GM06990 (cell line): ENCODE measurements around the gene TREM2.
"Not testable (repeated sequence)": the region's sequence is repeated elsewhere in the genome, so short reads cannot be mapped to it uniquely, and the experiment has no call there.

ENCODE experiments used
- DNase-seq: peaks from one replicate; pipeline ENCODE4 v3.0.0-alpha.2; 2011; ENCODE audit not compliant: insufficient read length; ENCODE audit errors: extremely low read depth
- H3K27me3 ChIP-seq: replicated peaks from 2 replicates; pipeline ENCODE4 v1.6.0; 2011; ENCODE audit warnings: low read length; ENCODE audit not compliant: control insufficient read depth, insufficient read depth
- H3K36me3 ChIP-seq: 2 replicates; pipeline ENCODE4 v1.5.1; 2011; ENCODE audit warnings: low read length; ENCODE audit not compliant: control insufficient read depth, insufficient read depth
- H3K4me3 ChIP-seq: replicated peaks from 2 replicates; pipeline ENCODE4 v1.5.1; 2011; ENCODE audit warnings: low read depth, mild to moderate bottlenecking, control low read depth, low read length
- CTCF ChIP-seq: IDR thresholded peaks from 2 replicates; pipeline ENCODE4 v1.5.1; 2011; ENCODE audit warnings: low read length, control low read depth, mild to moderate bottlenecking, inconsistent platforms; ENCODE audit not compliant: insufficient read depth, poor library complexity, severe bottlenecking

TREM2 gene

GRCh38 chr6:41193884-41194283, 31.0 kb upstream of the TREM2 start:
- no peak for TF ChIP-seq CTCF
- no peaks in the 10 kb centered on the region for H3K27me3 ChIP-seq
- DNase-seq = no peak

GRCh38 chr6:41193171-41193734, 30.3 kb upstream of the TREM2 start:
- no peak for TF ChIP-seq CTCF
- Histone ChIP-seq H3K4me3 (no peak overlapping the region), H3K36me3 (peaks cover 32% of the 10 kb centered on the region), H3K27me3 (no peaks in the 10 kb centered on the region)
- no peak for DNase-seq

More at GRCh38 chr6:41193884-41194283, 31.0 kb upstream of the TREM2 start:
- Histone ChIP-seq H3K4me3 (no peak overlapping the region), H3K36me3 (peaks cover 32% of the 10 kb centered on the region)

- Histone ChIP-seq H3K4me3 (no peak overlapping the region), H3K27me3 (no peaks in the 10 kb centered on the region), H3K36me3 (peaks cover 31% of the 10 kb centered on the region)
- DNase-seq = peak; percentile 37
- TF ChIP-seq CTCF = peak; percentile 65
Observed at GRCh38 chr6:41191569-41191968, 28.7 kb upstream of the TREM2 start.

GRCh38 chr6:41190791-41191190, 27.9 kb upstream of the TREM2 start:
- H3K27me3 ChIP-seq = no peaks in the 10 kb centered on the region

GRCh38 chr6:41189967-41190366, 27.1 kb upstream of the TREM2 start:
- no peak for DNase-seq
- H3K27me3 ChIP-seq = no peaks in the 10 kb centered on the region
- TF ChIP-seq CTCF = no peak
- no peak overlapping the region for H3K4me3 ChIP-seq
- H3K36me3 ChIP-seq = peaks cover 25% of the 10 kb centered on the region

More at GRCh38 chr6:41190791-41191190, 27.9 kb upstream of the TREM2 start:
- no peak for DNase-seq
- peaks cover 31% of the 10 kb centered on the region for H3K36me3 ChIP-seq
- no peak overlapping the region for H3K4me3 ChIP-seq
- TF ChIP-seq CTCF = no peak

- H3K27me3 ChIP-seq, DNase-seq, H3K4me3 ChIP-seq: not testable (repeated sequence)
- H3K36me3 ChIP-seq = peaks cover 19% of the 10 kb centered on the region
Observed at GRCh38 chr6:41189046-41189445, 26.1 kb upstream of the TREM2 start.
